Sigmoid colon (tissue), 4 donors: ENCODE measurements around the gene CASP2.

Source experiments
- CTCF ChIP-seq, 4 experiments: fragments of 450-650 bp in 3 of 4; fragments of 200-600 bp in 1 of 4; IDR thresholded peaks; one replicate each; pipeline ENCODE4 v1.5.1; 2016 to 2019; ENCODE audit warnings: antibody characterized with exemption in 4 of 4, mild to moderate bottlenecking in 3 of 4, moderate library complexity in 2 of 4
- EP300 ChIP-seq, 4 donors: sonication (generic); formaldehyde crosslinking; IDR thresholded peaks; one replicate each; pipeline ENCODE4 v1.6.1; 2017; ENCODE audit warnings: antibody characterized with exemption in 4 of 4
- POLR2A ChIP-seq, 2 donors: fragments of 450-650 bp; IDR thresholded peaks; one replicate each; pipeline ENCODE4 v1.6.1; 2016; ENCODE audit warnings: antibody characterized with exemption in 2 of 2, mild to moderate bottlenecking in 2 of 2, moderate library complexity in 2 of 2

GRCh38 chr7:143243614-143244013 lies 44.5 kb upstream of the CASP2 start:
- TF ChIP-seq POLR2A (IDR thresholded peaks at IDR 0.05) (no peak), CTCF (IDR thresholded peaks at IDR 0.05) (no peak), EP300 (IDR thresholded peaks at IDR 0.05) (no peak)
